Liver (tissue), 3 donors: ENCODE measurements around the gene SNAPC2.

Experiments used
- ATF3 ChIP-seq: IDR thresholded peaks from 2 replicates; pipeline ENCODE4 v1.6.1; 2016; ENCODE audit warnings: antibody characterized with exemption
- CTCF ChIP-seq: fragments of 150-350 bp; IDR thresholded peaks from 2 replicates; pipeline ENCODE4 v1.5.1; 2017; ENCODE audit warnings: improper control_type of control experiment, low read depth, low read length; ENCODE audit not compliant: missing input control
- EGR1 ChIP-seq, 2 donors: IDR thresholded peaks; 2 replicates each; pipeline ENCODE4 v1.6.1; 2016 to 2018; ENCODE audit warnings: antibody characterized with exemption in 2 of 2, low read depth in 2 of 2
- GABPA ChIP-seq, 2 donors: IDR thresholded peaks in 1 of 2; conservative IDR thresholded peaks in 1 of 2; 2 replicates each; pipeline ENCODE4 v1.6.1; 2016; ENCODE audit warnings: antibody characterized with exemption in 2 of 2, mild to moderate bottlenecking in 1 of 2, moderate library complexity in 1 of 2
- HNF4A ChIP-seq, 2 donors: conservative IDR thresholded peaks; 2 replicates each; pipeline ENCODE4 v1.6.1; 2016; ENCODE audit warnings: antibody characterized with exemption in 2 of 2, mild to moderate bottlenecking in 2 of 2
- JUND ChIP-seq, 2 donors: IDR thresholded peaks; 2 replicates each; pipeline ENCODE4 v1.6.1; 2016; ENCODE audit warnings: antibody characterized with exemption in 2 of 2
- MAX ChIP-seq: IDR thresholded peaks from 2 replicates; pipeline ENCODE4 v1.6.1; 2016; ENCODE audit warnings: antibody characterized with exemption
- RAD21 ChIP-seq, 2 donors: IDR thresholded peaks; 2 replicates each; pipeline ENCODE4 v1.6.1; 2016; ENCODE audit warnings: antibody characterized with exemption in 2 of 2, mild to moderate bottlenecking in 2 of 2
- REST ChIP-seq: IDR thresholded peaks from 2 replicates; pipeline ENCODE4 v1.6.1; 2016; ENCODE audit warnings: antibody characterized with exemption, mild to moderate bottlenecking
- RXRA ChIP-seq, 2 donors: IDR thresholded peaks; 2 replicates each; pipeline ENCODE4 v1.6.1; 2017 to 2018; ENCODE audit warnings: antibody characterized with exemption in 2 of 2, mild to moderate bottlenecking in 1 of 2
- TAF1 ChIP-seq: conservative IDR thresholded peaks from 2 replicates; pipeline ENCODE4 v1.6.1; 2016; ENCODE audit warnings: antibody characterized with exemption, mild to moderate bottlenecking
- YY1 ChIP-seq: IDR thresholded peaks from 2 replicates; pipeline ENCODE4 v1.6.1; 2016; ENCODE audit warnings: antibody characterized with exemption, mild to moderate bottlenecking
- donor health status: healthy.
- donor health status: healthy.

GRCh38 chr19:7933828-7934725, 13.9 kb downstream of the SNAPC2 start:
- TF ChIP-seq CTCF (no peak), REST (no peak), RXRA (IDR thresholded peaks at IDR 0.05) (no peak), MAX (no peak), YY1 (no peak), ATF3 (no peak), GABPA (IDR thresholded peaks at IDR 0.05 in 1 of 2, conservative IDR thresholded peaks at IDR 0.05 in 1 of 2) (no peak), TAF1 (no peak), EGR1 (IDR thresholded peaks at IDR 0.05; ENCODE audit: low read depth in 2 of 2) (no peak), RAD21 (IDR thresholded peaks at IDR 0.05) (no peak), JUND (IDR thresholded peaks at IDR 0.05) (no peak), HNF4A (conservative IDR thresholded peaks at IDR 0.05) (no peak)
